GM19395 (cell line): ENCODE results near the gene GATD1.
A peak's percentile ranks its signal among the peaks of the same experiment; 100 is the strongest.

Experiments
- ATAC-seq: cut with Tn5 transposase; IDR thresholded peaks from one replicate; pipeline ENCODE4 v1.9.1; 2021; ENCODE audit warnings: mild to moderate bottlenecking, moderate library complexity; ENCODE audit not compliant: unreplicated experiment

GATD1 gene

GRCh38 chr11:782264-783174, 5.2 kb upstream of the GATD1 start:
- no peak for ATAC-seq

DNA sequence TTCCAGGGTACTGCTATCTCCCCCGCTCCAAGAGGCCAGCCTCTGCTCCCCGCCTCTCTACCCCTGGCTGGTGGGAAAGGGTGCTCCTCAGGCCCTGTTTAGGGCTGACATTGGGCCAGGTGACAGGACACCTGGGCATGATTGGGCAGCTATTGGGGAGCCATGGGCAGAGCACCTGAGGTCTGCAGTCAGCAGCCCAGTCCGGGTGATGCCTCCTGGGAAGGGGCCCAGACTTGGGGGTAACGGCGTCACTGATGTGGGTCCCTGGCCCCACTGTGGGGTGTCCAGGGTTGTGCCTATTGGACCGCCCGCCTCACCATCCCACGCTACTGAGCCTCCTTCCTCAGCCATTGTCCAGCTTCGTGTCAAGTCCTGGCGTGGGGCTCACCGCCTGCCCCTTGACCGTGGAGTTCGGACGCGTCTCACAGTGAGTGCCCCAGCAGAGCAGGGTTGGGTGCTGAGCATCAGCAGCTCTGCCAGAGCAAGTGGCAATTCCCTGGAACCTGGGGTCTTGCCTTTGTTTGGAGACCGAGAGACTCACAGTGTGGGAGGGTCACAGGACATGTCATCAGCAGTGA, 2.8 kb upstream of the GATD1 start:
- ATAC-seq: no peak

GRCh38 chr11:778976-779954, 2.0 kb upstream of the GATD1 start:
- ATAC-seq: no peak

DNA sequence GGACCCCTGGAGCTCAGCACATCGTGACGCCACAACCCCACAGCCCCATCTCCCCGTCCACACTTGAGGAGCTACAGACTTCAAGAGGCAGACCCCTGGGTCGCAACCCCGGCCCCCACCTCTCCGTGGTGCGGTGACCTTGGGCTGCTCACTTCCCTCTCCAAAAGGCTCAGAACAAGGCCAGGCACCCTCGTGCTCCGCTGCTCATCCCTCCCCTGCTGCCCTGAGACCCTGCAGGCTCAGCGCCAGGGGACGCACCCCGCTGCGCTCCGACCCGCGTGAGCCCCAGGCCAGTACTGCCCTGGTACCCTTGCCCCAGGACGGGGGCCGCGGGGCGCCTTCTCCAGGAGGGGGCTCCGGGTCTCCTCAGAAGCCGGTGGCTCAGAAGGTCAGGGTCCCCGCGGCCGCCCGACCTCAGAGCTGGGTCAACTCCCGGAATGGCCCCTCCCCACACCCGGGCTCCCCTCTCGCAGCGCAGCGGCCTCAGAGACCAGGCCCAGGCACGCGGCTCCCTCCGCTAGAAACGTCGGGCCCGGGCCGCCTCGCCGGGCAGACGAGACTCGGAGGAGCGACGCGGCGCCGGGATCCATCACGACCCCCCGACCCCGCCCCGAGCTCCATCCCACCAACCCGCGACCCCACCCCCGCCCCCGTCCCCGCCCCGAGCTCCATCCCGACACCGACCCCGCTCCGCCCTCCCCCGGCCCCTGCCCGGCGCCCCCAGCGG, 563 bp downstream of the GATD1 start:
- peak; percentile 33 for ATAC-seq

GRCh38 chr11:776263-776560, 1.1 kb downstream of the GATD1 start:
- no peak for ATAC-seq

DNA sequence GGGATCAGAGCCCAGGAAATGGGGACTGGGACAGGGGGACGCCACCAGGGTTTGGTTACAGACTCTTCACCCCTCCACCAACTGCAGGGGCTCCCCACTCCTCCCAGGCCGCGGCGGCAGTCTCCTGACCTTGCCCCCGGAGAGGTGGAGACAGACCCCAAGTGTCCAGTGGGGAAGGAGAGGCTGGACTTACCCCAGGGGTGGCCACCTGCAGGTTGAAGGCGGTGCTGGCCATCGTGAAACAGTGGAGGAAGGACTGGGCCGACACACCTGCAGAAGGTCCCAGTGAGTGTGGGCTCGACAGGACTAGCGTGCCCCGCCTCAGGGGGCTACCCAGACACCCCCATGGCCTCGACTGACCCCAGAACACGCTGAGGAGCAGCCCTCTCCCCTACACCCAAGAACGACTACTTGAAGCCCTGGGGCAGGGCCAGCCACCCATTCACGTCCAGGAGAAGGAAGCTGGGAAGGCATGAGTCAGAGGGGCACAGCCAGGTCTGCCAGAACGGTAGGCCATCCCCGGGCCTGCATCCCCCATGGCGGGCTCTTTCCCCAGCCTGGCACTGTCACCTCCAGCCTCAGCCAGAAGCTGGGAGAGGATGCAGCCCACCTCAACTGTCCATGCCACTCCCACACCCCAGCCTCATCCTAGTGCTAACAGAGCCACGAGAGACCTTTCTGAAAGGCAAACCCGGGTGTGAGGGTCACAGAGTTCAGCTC, 2.3 kb downstream of the GATD1 start:
- no peak for ATAC-seq

DNA sequence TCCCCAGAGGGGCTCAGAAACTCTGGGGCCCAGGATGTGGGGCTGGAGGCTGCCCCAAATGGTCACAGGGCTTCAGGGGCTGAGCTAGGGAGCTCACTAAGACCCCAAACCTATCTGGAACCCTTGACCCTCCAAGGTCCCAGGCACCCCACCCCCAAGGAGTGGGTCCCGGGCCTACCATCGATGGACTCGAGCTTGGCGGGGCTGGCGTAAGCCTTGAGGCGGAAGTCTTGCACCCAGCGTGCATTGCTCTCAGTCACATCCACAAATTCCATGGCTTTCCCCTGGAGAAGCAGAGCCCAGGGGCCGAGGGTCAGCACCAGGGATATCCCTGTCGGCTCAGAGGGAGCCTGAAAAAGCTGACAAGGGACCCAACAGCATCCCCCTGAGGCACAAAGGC, 3.5 kb downstream of the GATD1 start:
- no peak for ATAC-seq

DNA sequence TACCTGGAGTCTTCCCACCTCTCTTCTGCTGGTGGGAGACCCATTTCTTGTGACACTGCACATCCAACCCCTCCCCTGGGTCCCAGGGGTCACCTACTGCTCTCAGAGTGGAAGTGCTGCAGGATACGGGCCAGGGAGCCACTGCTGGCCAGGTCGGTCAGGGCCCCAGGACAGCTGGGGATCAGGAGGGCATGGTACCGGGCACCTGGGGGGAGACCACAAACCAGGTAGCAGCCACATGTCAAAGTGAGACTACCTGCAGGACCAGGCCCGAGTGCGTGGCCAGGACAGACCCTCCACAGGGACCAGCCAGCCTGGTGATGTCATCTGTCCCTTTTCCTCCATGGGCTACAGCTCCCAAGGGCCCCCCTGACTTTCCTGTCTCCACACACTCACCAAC, 3.9 kb downstream of the GATD1 start:
- ATAC-seq: no peak

- ATAC-seq: no peak
These were observed 4.6 kb downstream of the GATD1 start for GRCh38 chr11:772429-773390.

- no peak for ATAC-seq
These were observed 5.6 kb downstream of the GATD1 start for GRCh38 chr11:771617-772204.

- ATAC-seq: no peak
These were observed 6.4 kb downstream of the GATD1 start for GRCh38 chr11:770642-771616.

GRCh38 chr11:769887-770641, 7.2 kb downstream of the GATD1 start:
- ATAC-seq: no peak

- no peak for ATAC-seq
These were observed 10.0 kb downstream of the GATD1 start for GRCh38 chr11:767238-767637.

DNA sequence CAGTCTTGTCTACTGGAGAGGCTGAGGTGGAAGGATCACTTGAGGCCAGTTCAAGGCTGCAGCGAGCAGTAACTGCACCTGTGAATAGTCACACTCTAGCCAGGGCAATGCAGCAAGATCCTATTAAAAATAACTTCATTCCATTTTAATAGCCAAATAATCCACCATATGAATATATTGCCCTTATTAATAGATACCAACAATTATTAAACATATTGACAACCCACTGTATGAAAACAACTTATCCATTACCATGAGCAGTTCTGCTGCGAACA, 10.4 kb downstream of the GATD1 start:
- ATAC-seq: no peak

GRCh38 chr11:766106-766935, 11.0 kb downstream of the GATD1 start:
- no peak for ATAC-seq

- ATAC-seq: no peak
These were observed 11.5 kb downstream of the GATD1 start for GRCh38 chr11:765802-766091.
